ENCODE results near the gene SLC45A2.
A peak's percentile ranks its signal among the peaks of the same experiment; 100 is the strongest.
"Not testable (repeated sequence)": the region's sequence is repeated elsewhere in the genome, so short reads cannot be mapped to it uniquely, and the experiment has no call there.

The SLC45A2 gene

GRCh38 chr5:33984671-33985124, at the start of gene SLC45A2:
Gene SLC45A2, minus strand, starts transcription at chr5:33984693. Its CDS starts 110 bp downstream, at chr5:33984583.
- no peaks in the 10 kb centered on the region for H3K4me1 Mint-ChIP-seq
- H3K36me3 Mint-ChIP-seq (ENCODE audit: insufficient read depth) = peaks cover 8% of the 10 kb centered on the region
- H3K4me3 Mint-ChIP-seq = no peak within 1 kb of the TSS
- no peak within 1 kb of the TSS for H3K27ac Mint-ChIP-seq (ENCODE audit: low read depth)
- no peak for DNase-seq (ENCODE audit: low spot score in 2 of 2)
- no peaks in the 10 kb centered on the region for H3K9me3 Mint-ChIP-seq
- no peaks in the 10 kb centered on the region for H3K27me3 Mint-ChIP-seq
- ATAC-seq (replicated peaks; ENCODE audit: extremely low read depth, poor library complexity, severe bottlenecking) = no peak

- Mint-ChIP-seq H3K4me1 (no peaks in the 10 kb centered on the region), H3K27me3 (no peaks in the 10 kb centered on the region), H3K27ac (ENCODE audit: low read depth) (no peak overlapping the region), H3K36me3 (ENCODE audit: insufficient read depth) (peaks cover 8% of the 10 kb centered on the region), H3K4me3 (no peak overlapping the region), H3K9me3 (no peaks in the 10 kb centered on the region)
- DNase-seq (ENCODE audit: low spot score in 2 of 2) (no peak), ATAC-seq (replicated peaks; ENCODE audit: extremely low read depth, poor library complexity, severe bottlenecking) (no peak)
Measured at GRCh38 chr5:34031966-34032365, 47.5 kb upstream of the SLC45A2 start.

GRCh38 chr5:34031117-34031516, 46.6 kb upstream of the SLC45A2 start:
- ATAC-seq (replicated peaks; ENCODE audit: extremely low read depth, poor library complexity, severe bottlenecking) (no peak), DNase-seq (ENCODE audit: low spot score in 2 of 2) (no peak)
- no peaks in the 10 kb centered on the region for H3K4me1 Mint-ChIP-seq
- no peaks in the 10 kb centered on the region for H3K27me3 Mint-ChIP-seq
- H3K36me3 Mint-ChIP-seq (ENCODE audit: insufficient read depth) = peaks cover 8% of the 10 kb centered on the region
- no peak overlapping the region for H3K4me3 Mint-ChIP-seq
- H3K27ac Mint-ChIP-seq (ENCODE audit: low read depth) = no peak overlapping the region
- no peaks in the 10 kb centered on the region for H3K9me3 Mint-ChIP-seq

- DNase-seq (ENCODE audit: low spot score in 2 of 2); H3K9me3 Mint-ChIP-seq; H3K4me3 Mint-ChIP-seq; H3K27ac Mint-ChIP-seq (ENCODE audit: low read depth); H3K4me1 Mint-ChIP-seq; ATAC-seq (replicated peaks; ENCODE audit: extremely low read depth, poor library complexity, severe bottlenecking); H3K27me3 Mint-ChIP-seq: not testable (repeated sequence)
- H3K36me3 Mint-ChIP-seq (ENCODE audit: insufficient read depth) = peaks cover 11% of the 10 kb centered on the region
Measured at GRCh38 chr5:34030585-34030984, 46.1 kb upstream of the SLC45A2 start.

GRCh38 chr5:34030048-34030447, 45.6 kb upstream of the SLC45A2 start:
- no peaks in the 10 kb centered on the region for H3K4me1 Mint-ChIP-seq
- no peak overlapping the region for H3K4me3 Mint-ChIP-seq
- H3K27me3 Mint-ChIP-seq = no peaks in the 10 kb centered on the region
- ATAC-seq (replicated peaks; ENCODE audit: extremely low read depth, poor library complexity, severe bottlenecking) (no peak), DNase-seq (ENCODE audit: low spot score in 2 of 2) (no peak)
- no peak overlapping the region for H3K27ac Mint-ChIP-seq (ENCODE audit: low read depth)
- H3K9me3 Mint-ChIP-seq = no peaks in the 10 kb centered on the region
- H3K36me3 Mint-ChIP-seq (ENCODE audit: insufficient read depth) = peaks cover 11% of the 10 kb centered on the region

GRCh38 chr5:34028349-34028748, 43.9 kb upstream of the SLC45A2 start:
- no peak for ATAC-seq (replicated peaks; ENCODE audit: extremely low read depth, poor library complexity, severe bottlenecking)
- no peaks in the 10 kb centered on the region for H3K27me3 Mint-ChIP-seq
- peaks cover 10% of the 10 kb centered on the region for H3K36me3 Mint-ChIP-seq (ENCODE audit: insufficient read depth)
- no peak for DNase-seq (ENCODE audit: low spot score in 2 of 2)
- H3K27ac Mint-ChIP-seq (ENCODE audit: low read depth) = no peak overlapping the region
- no peaks in the 10 kb centered on the region for H3K4me1 Mint-ChIP-seq
- H3K4me3 Mint-ChIP-seq = no peak overlapping the region
- H3K9me3 Mint-ChIP-seq = no peaks in the 10 kb centered on the region

GRCh38 chr5:34026089-34026761, 41.7 kb upstream of the SLC45A2 start:
- peaks cover 6% of the 10 kb centered on the region for H3K36me3 Mint-ChIP-seq (ENCODE audit: insufficient read depth)
- DNase-seq (ENCODE audit: low spot score in 2 of 2) (no peak), ATAC-seq (replicated peaks; ENCODE audit: extremely low read depth, poor library complexity, severe bottlenecking) (no peak)
- H3K27me3 Mint-ChIP-seq = no peaks in the 10 kb centered on the region
- H3K27ac Mint-ChIP-seq (ENCODE audit: low read depth) = peak overlapping the region; percentile 29
- H3K4me1 Mint-ChIP-seq = peaks cover 13% of the 10 kb centered on the region
- H3K9me3 Mint-ChIP-seq = no peaks in the 10 kb centered on the region
- H3K4me3 Mint-ChIP-seq = no peak overlapping the region

- DNase-seq (ENCODE audit: low spot score in 2 of 2) (no peak), ATAC-seq (replicated peaks; ENCODE audit: extremely low read depth, poor library complexity, severe bottlenecking) (no peak)
- Mint-ChIP-seq H3K9me3 (no peaks in the 10 kb centered on the region), H3K27me3 (no peaks in the 10 kb centered on the region), H3K36me3 (ENCODE audit: insufficient read depth) (peaks cover 6% of the 10 kb centered on the region), H3K4me3 (no peak overlapping the region), H3K27ac (ENCODE audit: low read depth) (peak overlapping the region; percentile 62), H3K4me1 (peaks cover 13% of the 10 kb centered on the region)
Measured at GRCh38 chr5:34022121-34022705, 37.7 kb upstream of the SLC45A2 start.

- H3K36me3 Mint-ChIP-seq (ENCODE audit: insufficient read depth) = peaks cover 6% of the 10 kb centered on the region
- peaks cover 13% of the 10 kb centered on the region for H3K4me1 Mint-ChIP-seq
- H3K9me3 Mint-ChIP-seq = no peaks in the 10 kb centered on the region
- H3K27me3 Mint-ChIP-seq = no peaks in the 10 kb centered on the region
- H3K27ac Mint-ChIP-seq (ENCODE audit: low read depth) = no peak overlapping the region
- no peak for ATAC-seq (replicated peaks; ENCODE audit: extremely low read depth, poor library complexity, severe bottlenecking)
- no peak for DNase-seq (ENCODE audit: low spot score in 2 of 2)
- no peak overlapping the region for H3K4me3 Mint-ChIP-seq
Measured at GRCh38 chr5:34021334-34021733, 36.8 kb upstream of the SLC45A2 start.

GRCh38 chr5:34020726-34021125, 36.2 kb upstream of the SLC45A2 start:
- ATAC-seq (replicated peaks; ENCODE audit: extremely low read depth, poor library complexity, severe bottlenecking) (no peak), DNase-seq (ENCODE audit: low spot score in 2 of 2) (no peak)
- Mint-ChIP-seq H3K27me3 (no peaks in the 10 kb centered on the region), H3K36me3 (ENCODE audit: insufficient read depth) (peaks cover 4% of the 10 kb centered on the region), H3K27ac (ENCODE audit: low read depth) (no peak overlapping the region), H3K4me3 (no peak overlapping the region), H3K9me3 (no peaks in the 10 kb centered on the region), H3K4me1 (peaks cover 13% of the 10 kb centered on the region)

GRCh38 chr5:34017254-34017653, 32.8 kb upstream of the SLC45A2 start:
- DNase-seq (ENCODE audit: low spot score in 2 of 2) = no peak
- Mint-ChIP-seq H3K36me3 (ENCODE audit: insufficient read depth) (peaks cover 2% of the 10 kb centered on the region), H3K4me1 (peaks cover 10% of the 10 kb centered on the region), H3K4me3 (no peak overlapping the region), H3K27ac (ENCODE audit: low read depth) (no peak overlapping the region), H3K9me3 (no peaks in the 10 kb centered on the region), H3K27me3 (no peaks in the 10 kb centered on the region)
- ATAC-seq (replicated peaks; ENCODE audit: extremely low read depth, poor library complexity, severe bottlenecking) = no peak

- no peaks in the 10 kb centered on the region for H3K27me3 Mint-ChIP-seq
Measured at GRCh38 chr5:34016750-34017149, 32.3 kb upstream of the SLC45A2 start.

GRCh38 chr5:34016222-34016621, 31.7 kb upstream of the SLC45A2 start:
- no peaks in the 10 kb centered on the region for H3K4me1 Mint-ChIP-seq
- no peak overlapping the region for H3K4me3 Mint-ChIP-seq
- H3K27ac Mint-ChIP-seq (ENCODE audit: low read depth) = no peak overlapping the region
- peaks cover 2% of the 10 kb centered on the region for H3K36me3 Mint-ChIP-seq (ENCODE audit: insufficient read depth)
- ATAC-seq (replicated peaks; ENCODE audit: extremely low read depth, poor library complexity, severe bottlenecking) = no peak
- no peak for DNase-seq (ENCODE audit: low spot score in 2 of 2)
- H3K9me3 Mint-ChIP-seq = no peaks in the 10 kb centered on the region
- no peaks in the 10 kb centered on the region for H3K27me3 Mint-ChIP-seq

More at GRCh38 chr5:34016750-34017149, 32.3 kb upstream of the SLC45A2 start:
- ATAC-seq (replicated peaks; ENCODE audit: extremely low read depth, poor library complexity, severe bottlenecking) (no peak), DNase-seq (ENCODE audit: low spot score in 2 of 2) (no peak)
- no peak overlapping the region for H3K27ac Mint-ChIP-seq (ENCODE audit: low read depth)
- peaks cover 5% of the 10 kb centered on the region for H3K4me1 Mint-ChIP-seq
- H3K4me3 Mint-ChIP-seq = no peak overlapping the region
- no peaks in the 10 kb centered on the region for H3K9me3 Mint-ChIP-seq
- peaks cover 2% of the 10 kb centered on the region for H3K36me3 Mint-ChIP-seq (ENCODE audit: insufficient read depth)

All from central memory CD8-positive, alpha-beta T cell (primary cell).